ENCODE results near the gene CMTM6.

Gene CMTM6

GRCh38 chr3:32438596-32439344 is 63.9 kb downstream of the CMTM6 start:
- TF ChIP-seq CTCF (conservative IDR thresholded peaks at IDR 0.05; ENCODE audit: control insufficient read depth, insufficient read depth, low read depth, low read length) = no peak
- H3K4me3 ChIP-seq (ENCODE audit: control insufficient read depth, low read depth, low read length) = no peak overlapping the region
- no peak for DNase-seq (ENCODE audit: low read depth)

DNA sequence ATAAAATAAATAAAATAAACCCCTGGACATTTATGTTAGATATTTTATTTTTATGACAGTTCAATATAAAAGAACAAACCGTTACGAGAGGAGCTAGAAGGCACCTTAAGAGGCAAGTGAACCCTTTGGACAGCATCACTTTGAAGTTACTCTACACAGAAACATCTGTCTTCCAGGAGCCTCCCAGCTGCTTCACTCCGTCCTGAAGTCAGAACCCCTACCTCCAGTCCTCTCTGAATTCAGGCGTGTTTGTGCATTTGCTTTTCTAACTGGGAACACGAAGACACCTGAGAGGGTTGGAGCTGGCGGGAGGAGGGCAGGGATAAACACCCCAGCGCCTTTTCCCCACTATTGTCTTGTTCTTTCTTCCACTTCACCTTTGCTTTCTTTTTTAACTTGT is 64.8 kb downstream of the CMTM6 start:
- no peak overlapping the region for H3K4me3 ChIP-seq (ENCODE audit: control insufficient read depth, low read depth, low read length)
- TF ChIP-seq CTCF (conservative IDR thresholded peaks at IDR 0.05; ENCODE audit: control insufficient read depth, insufficient read depth, low read depth, low read length) = no peak
- no peak for DNase-seq (ENCODE audit: low read depth)

- TF ChIP-seq CTCF (conservative IDR thresholded peaks at IDR 0.05; ENCODE audit: control insufficient read depth, insufficient read depth, low read depth, low read length) = no peak
- no peak for DNase-seq (ENCODE audit: low read depth)
- no peak overlapping the region for H3K4me3 ChIP-seq (ENCODE audit: control insufficient read depth, low read depth, low read length)
Observed at GRCh38 chr3:32436816-32437189, 65.8 kb downstream of the CMTM6 start.

- no peak for TF ChIP-seq CTCF (conservative IDR thresholded peaks at IDR 0.05; ENCODE audit: control insufficient read depth, insufficient read depth, low read depth, low read length)
- no peak overlapping the region for H3K4me3 ChIP-seq (ENCODE audit: control insufficient read depth, low read depth, low read length)
- no peak for DNase-seq (ENCODE audit: low read depth)
Observed at GRCh38 chr3:32435911-32436815, 66.5 kb downstream of the CMTM6 start.

GRCh38 chr3:32434206-32434605 is 68.4 kb downstream of the CMTM6 start:
- TF ChIP-seq CTCF (conservative IDR thresholded peaks at IDR 0.05; ENCODE audit: control insufficient read depth, insufficient read depth, low read depth, low read length) = no peak
- no peak for DNase-seq (ENCODE audit: low read depth)

GRCh38 chr3:32432711-32433530 is 69.7 kb downstream of the CMTM6 start:
- DNase-seq (ENCODE audit: low read depth) = peak; percentile 33
- no peak for TF ChIP-seq CTCF (conservative IDR thresholded peaks at IDR 0.05; ENCODE audit: control insufficient read depth, insufficient read depth, low read depth, low read length)
- H3K4me3 ChIP-seq (ENCODE audit: control insufficient read depth, low read depth, low read length) = no peak overlapping the region

More at GRCh38 chr3:32434206-32434605, 68.4 kb downstream of the CMTM6 start:
- H3K4me3 ChIP-seq (ENCODE audit: control insufficient read depth, low read depth, low read length) = no peak overlapping the region
